Neuron (in vitro differentiated cells): ENCODE results near the gene LIX1L.

Experiments used
- H2AFZ ChIP-seq: one replicate; pipeline ENCODE4 v1.6.1; 2013; ENCODE audit warnings: low read depth, mild to moderate bottlenecking, inconsistent platforms, low read length, moderate library complexity
- H3K27me3 ChIP-seq: one replicate; pipeline ENCODE4 v1.6.1; 2013; ENCODE audit warnings: low read length; ENCODE audit not compliant: insufficient read depth
- H3K36me3 ChIP-seq: one replicate; pipeline ENCODE4 v1.6.1; 2013; ENCODE audit warnings: low read length; ENCODE audit not compliant: insufficient read depth
- H3K4me1 ChIP-seq: one replicate; pipeline ENCODE4 v1.6.1; 2013; ENCODE audit warnings: low read length; ENCODE audit not compliant: insufficient read depth
- H3K4me3 ChIP-seq: 2 replicates; pipeline ENCODE4 v1.5.1; 2013; ENCODE audit warnings: mild to moderate bottlenecking, low read length, moderate library complexity
- H3K9me3 ChIP-seq: one replicate; pipeline ENCODE4 v1.6.1; 2013; ENCODE audit warnings: low read length

LIX1L gene

DNA sequence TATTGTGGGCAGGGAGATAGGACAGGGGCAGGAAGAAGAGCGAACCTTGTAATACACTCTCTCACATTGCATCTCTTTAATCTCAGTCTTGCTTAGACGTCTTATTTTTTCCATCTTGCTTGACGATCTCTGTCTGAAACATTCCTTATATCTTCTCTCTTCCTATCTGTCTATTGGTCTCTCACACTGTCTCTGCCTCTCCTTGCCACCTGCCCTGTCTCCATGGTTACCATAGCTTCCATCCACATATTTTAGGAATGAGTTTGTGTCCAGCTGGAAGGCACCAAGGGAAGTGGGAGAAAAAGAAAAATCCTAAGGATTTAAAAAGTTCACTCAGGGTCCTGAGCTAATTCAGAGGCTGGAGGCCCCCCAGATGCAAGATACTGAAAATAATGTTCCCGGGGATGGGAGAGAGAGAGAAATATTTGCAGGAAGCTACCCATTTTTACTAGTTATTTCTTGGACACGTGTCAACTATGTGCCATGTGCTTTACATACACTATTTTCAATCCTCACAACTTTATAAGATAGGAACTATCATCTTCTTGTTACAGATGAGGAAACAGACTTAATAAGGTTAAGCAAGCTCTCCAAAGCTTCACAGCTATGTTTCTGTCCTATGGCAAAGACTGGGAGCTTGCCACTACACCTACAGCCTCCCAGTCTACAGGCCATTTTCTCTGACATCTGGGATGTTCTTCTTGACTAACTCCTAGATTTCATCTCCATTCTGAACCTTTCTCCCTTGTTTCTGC is 5.6 kb upstream of the LIX1L start:
- H3K4me1 ChIP-seq, result peaks cover 45% of the 10 kb centered on the region

DNA sequence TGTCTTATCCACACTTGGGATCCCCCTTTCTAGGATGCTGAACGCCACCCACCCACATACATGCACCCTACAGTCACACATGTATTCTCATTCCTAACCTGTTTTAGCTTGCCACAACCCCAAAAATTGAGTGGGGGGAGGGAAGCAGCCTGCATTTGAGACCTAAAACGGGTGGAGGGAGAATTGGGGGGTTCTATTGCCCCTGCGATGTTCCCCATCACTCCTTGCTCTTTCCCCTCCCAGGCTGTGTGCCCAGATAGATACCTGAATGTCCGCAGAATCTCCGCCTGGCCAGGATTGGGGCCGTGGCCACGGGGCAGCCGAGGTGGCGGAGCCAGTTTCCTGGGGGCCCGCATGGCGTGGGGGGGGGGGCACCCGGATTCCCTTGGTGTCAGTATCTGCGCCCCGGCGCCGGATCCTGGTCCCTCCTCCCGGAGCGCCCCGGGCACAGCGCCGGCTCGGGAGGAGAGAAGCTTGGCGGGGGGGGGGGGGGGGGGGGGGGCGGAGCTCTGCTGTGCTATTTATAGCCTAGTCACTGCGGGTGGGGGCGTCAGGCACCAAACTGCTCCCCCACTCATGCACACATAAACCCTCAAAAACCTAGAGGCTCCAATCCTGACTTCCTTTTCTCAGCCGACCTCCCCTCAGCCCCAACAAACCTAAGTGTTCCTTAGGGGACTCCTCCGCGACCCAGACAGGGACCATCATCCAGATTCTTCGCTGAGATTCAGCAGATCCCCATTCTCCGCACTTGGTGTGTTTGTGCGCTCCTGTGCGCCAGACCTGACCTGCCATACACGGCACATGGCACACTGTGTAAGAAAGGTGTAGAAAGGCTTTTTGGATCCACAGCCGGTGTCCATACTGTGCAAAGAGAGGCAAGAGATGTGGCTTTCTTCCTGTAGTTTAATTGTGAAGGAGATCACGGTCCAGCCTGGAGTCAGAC is 4.6 kb upstream of the LIX1L start:
- Histone ChIP-seq H3K9me3 (peaks cover 2% of the 10 kb centered on the region), H3K4me3 (peak overlapping the region; percentile 92), H2AFZ (no peak overlapping the region), H3K27me3 (no peaks in the 10 kb centered on the region), H3K4me1 (peaks cover 48% of the 10 kb centered on the region), H3K36me3 (no peaks in the 10 kb centered on the region)

More for the DNA sequence above, 5.6 kb upstream of the LIX1L start:
- Histone ChIP-seq H3K4me3 (peak overlapping the region; percentile 92), H3K27me3 (no peaks in the 10 kb centered on the region), H3K36me3 (no peaks in the 10 kb centered on the region), H2AFZ (peak overlapping the region; percentile 77), H3K9me3 (peaks cover 4% of the 10 kb centered on the region)

DNA sequence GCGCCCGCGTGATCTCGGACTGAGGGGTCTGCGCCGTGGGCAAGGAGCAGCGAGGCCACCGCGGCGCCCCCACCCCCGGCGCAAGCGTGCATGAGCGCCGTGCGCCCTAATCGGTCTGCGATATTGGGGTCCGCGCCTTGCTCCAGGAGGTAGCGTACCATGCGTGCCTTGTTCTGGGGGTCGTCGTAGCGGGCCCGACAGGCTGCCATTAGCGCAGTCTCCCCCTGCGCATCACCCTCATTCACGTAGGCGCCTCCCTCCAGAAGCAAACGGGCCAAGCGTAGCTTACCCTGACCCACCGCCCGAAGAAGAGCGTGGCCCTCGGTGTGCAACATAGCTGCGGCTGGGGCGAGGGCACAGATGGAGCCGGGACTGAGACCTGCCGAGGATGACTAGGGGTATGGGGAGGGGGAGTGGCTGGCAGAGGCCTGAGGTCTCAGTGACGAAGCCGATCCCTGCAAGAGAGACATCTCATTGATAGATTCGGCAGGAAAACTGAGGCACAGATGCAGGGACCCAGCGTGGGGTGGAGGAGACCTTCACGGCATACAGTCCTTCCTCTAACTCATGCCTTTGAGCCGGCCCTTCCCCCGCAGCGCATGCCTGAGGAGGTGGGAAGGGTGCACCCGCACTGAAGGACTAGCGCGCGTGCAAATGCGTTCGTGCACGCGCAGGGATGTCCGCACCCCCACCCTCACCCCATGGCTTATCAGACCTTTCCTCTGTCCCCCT is 3.8 kb upstream of the LIX1L start:
- no peaks in the 10 kb centered on the region for H3K36me3 ChIP-seq
- no peak overlapping the region for H2AFZ ChIP-seq
- peaks cover 54% of the 10 kb centered on the region for H3K4me1 ChIP-seq
- peak overlapping the region; percentile 57 for H3K4me3 ChIP-seq
- no peaks in the 10 kb centered on the region for H3K27me3 ChIP-seq
- H3K9me3 ChIP-seq, result no peaks in the 10 kb centered on the region

DNA sequence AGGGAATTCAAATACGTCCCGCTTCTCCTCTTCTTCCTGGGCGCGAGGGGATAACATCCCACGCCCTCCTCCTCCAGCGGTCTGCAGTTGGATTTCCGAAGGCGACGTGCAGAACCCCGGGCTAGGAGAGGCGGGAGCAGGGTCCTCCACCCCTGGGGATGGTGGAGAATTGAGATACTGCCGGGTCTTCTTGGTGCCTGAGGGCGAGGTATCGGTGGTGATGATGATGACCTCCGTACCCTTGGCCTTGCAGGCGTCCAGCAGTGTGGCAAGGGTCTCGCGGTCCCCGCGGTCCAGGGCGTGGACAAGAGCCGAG is 3.2 kb upstream of the LIX1L start:
- no peaks in the 10 kb centered on the region for H3K9me3 ChIP-seq
- no peaks in the 10 kb centered on the region for H3K27me3 ChIP-seq
- H3K36me3 ChIP-seq, result no peaks in the 10 kb centered on the region
- peak overlapping the region; percentile 30 for H2AFZ ChIP-seq
- H3K4me1 ChIP-seq, result peaks cover 59% of the 10 kb centered on the region
- H3K4me3 ChIP-seq, result peak overlapping the region; percentile 57

DNA sequence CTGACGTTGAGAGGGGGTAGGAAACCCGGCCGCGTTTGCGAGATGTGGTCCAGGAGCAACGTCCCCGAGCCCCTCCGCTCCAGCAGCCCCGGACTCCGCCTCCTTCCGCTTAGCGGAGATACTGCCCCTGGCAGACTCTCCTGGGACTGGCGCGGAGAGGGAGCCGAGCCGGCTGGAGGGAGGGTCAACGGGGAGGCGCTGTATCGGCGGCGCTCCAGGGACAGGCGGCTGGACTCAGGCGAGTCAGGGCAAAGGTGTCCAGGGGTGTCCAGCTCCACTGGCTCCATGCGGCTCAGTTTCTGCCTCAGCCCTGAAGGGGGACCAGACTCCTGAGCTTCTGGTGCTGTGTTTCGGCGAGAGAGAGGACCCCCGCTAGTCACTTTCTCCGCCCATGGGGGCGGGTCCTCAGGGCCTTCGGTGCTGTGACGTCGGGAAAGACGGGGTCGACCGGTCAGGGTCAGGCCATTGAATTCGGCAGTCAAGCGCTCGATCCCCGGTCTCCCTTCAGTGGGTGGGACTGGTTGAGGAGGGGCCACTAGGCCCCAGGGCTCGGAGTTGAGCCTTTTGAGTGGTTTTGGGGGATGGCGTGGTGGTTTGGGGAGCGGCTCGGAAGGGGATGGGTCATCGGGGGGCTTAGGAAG is 2.8 kb upstream of the LIX1L start:
- Histone ChIP-seq H3K9me3 (no peaks in the 10 kb centered on the region), H3K36me3 (no peaks in the 10 kb centered on the region), H3K4me3 (peak overlapping the region; percentile 57), H3K27me3 (no peaks in the 10 kb centered on the region), H3K4me1 (peaks cover 63% of the 10 kb centered on the region), H2AFZ (peak overlapping the region; percentile 30)

DNA sequence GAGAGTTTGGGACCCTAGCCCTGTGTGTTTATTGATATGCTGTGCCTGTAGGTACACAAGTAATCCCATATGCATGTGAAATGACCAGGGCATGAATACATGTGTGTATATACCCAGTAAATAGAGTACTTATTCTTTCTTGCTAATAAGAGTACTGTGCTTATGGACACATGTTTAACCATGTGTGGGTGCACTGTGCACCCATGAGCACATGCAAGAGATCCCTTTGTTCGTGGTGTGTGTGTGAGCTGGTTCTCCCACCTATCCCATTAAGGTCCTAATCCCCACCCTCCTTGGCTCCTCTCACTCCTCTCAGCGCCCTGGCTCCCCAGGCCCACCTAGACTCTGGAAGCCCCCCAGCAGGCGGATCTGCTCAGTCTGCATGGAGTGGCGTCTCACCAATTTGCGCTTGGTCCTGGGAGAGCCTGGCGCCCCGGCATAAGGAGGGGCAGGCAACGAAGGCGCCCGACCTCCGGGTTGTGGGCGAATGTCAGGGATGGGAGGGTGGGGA is 2.2 kb upstream of the LIX1L start:
- no peaks in the 10 kb centered on the region for H3K27me3 ChIP-seq

DNA sequence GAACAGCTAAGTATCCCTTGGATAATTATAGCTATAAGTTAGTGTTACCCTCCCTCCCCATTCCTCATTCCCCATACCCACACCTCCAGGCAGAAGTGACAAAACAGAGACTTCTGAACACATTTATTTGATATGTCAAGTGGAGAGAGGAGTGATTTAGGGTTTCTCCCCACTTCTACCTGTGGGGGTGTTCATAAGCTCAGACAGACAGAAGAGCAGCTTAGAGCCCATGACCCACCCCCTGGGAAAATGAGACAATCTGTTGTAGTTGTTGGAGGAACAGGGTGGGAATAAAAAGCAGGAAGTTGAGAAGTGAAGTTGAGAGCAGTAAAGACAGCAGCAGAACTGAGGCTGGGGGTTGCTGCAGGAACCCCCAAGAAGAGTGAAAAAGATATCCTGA is 1.5 kb upstream of the LIX1L start:
- Histone ChIP-seq H3K9me3 (no peaks in the 10 kb centered on the region), H2AFZ (no peak overlapping the region), H3K4me1 (peaks cover 73% of the 10 kb centered on the region), H3K27me3 (no peaks in the 10 kb centered on the region), H3K36me3 (no peaks in the 10 kb centered on the region), H3K4me3 (no peak overlapping the region)

More for the DNA sequence above, 2.2 kb upstream of the LIX1L start:
- no peaks in the 10 kb centered on the region for H3K36me3 ChIP-seq
- no peaks in the 10 kb centered on the region for H3K9me3 ChIP-seq
- no peak overlapping the region for H2AFZ ChIP-seq
- H3K4me3 ChIP-seq, result peak overlapping the region; percentile 57
- peaks cover 68% of the 10 kb centered on the region for H3K4me1 ChIP-seq

DNA sequence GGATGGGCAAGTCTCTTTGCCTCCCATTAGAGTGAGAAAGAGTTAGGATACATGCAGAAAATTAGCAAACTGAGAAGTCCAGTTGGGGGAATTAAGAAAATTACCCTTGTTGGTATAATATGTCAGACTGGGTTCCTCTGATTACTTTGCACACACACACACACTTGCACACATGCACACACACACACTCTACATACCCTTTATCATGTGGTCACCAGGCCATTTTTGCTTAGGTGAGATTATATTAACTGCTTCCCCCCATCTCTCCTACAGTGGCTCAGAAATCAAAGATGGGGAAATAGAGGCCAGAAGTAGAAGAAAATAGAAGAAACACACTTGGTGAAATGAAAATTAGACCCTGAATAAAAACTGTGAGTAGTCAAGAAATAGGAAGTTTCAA is 917 bp upstream of the LIX1L start:
- H3K4me1 ChIP-seq, result peaks cover 69% of the 10 kb centered on the region
- no peaks in the 10 kb centered on the region for H3K36me3 ChIP-seq
- no peaks in the 10 kb centered on the region for H3K9me3 ChIP-seq
- H3K27me3 ChIP-seq, result no peaks in the 10 kb centered on the region
- H2AFZ ChIP-seq, result no peak overlapping the region
- H3K4me3 ChIP-seq, result peak overlapping the region; percentile 70

DNA sequence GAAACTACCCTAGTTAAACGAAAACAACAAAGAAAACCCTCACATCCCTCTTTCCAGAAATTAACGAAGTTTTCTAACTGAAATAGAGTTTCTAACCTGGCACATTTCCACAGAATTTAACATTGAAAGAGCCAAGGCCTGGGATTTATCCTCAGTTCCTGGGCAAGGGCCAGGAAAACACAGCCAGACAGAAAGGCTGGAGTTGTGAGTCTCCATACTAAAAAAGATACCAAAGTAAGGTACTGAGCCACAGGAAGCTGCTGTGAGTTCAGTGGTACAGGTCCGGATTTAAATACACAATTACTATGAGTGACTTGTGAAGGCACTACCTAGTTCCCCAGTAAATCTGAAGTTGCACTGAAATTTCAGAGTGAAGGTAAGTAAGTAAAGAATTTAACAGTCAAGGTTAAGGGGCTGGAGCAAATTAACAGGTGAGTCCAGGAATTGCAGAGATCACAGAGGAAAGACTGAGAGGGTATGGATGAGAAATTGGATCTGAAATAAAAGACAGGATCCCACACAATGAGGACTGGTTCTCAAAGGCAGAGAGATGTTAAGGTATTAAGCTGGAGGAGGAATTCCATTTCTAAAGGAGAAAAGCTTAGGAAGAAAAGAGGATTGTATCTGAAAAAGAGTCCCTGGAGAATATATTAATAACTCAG is 905 bp downstream of the LIX1L start:
- H3K9me3 ChIP-seq, result no peaks in the 10 kb centered on the region
- H3K4me1 ChIP-seq, result peaks cover 59% of the 10 kb centered on the region
- no peak overlapping the region for H2AFZ ChIP-seq
- H3K27me3 ChIP-seq, result no peaks in the 10 kb centered on the region
- peak overlapping the region; percentile 70 for H3K4me3 ChIP-seq
- H3K36me3 ChIP-seq, result no peaks in the 10 kb centered on the region

DNA sequence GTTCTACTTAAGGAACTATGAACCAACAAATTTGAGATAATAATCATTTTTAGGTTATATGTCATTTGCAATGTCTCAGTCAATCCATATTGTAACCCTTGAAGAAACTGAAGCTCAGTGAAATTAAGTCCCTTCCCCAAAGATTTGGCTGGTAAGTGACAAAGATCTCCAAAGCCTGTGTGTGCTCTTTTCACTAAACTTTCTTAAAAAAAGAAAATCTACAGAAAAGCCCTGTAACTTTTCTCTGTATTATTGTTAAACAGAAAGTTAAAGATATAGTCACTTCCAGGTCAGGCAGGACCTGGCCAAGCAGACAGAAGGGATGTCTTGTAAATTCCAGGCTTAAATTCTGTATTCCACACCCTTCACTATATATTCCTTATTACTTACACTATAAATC is 1.5 kb downstream of the LIX1L start:
- Histone ChIP-seq H3K4me3 (peak overlapping the region; percentile 70), H3K27me3 (no peaks in the 10 kb centered on the region), H3K9me3 (no peaks in the 10 kb centered on the region), H3K36me3 (no peaks in the 10 kb centered on the region), H2AFZ (no peak overlapping the region), H3K4me1 (peaks cover 60% of the 10 kb centered on the region)

DNA sequence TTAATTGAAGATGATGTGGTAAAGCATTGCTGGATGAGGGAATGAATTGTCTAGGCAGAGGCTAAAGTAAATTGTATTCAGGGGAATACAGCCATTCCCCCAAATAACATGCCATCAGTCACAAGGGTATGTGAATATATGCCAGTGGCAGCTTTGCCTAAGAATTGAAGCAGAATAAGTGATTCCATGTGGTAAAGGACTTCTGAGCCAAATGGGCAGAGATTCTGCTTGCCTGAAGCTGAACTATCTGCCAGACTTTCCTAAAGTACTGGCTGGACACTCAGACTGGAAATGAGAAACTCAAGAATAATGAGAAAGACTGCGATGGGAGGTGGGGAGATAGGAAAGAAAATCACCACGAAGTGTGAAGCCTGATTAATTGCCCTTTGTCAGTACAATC is 2.4 kb downstream of the LIX1L start:
- Histone ChIP-seq H3K36me3 (no peaks in the 10 kb centered on the region), H2AFZ (no peak overlapping the region), H3K4me1 (peaks cover 63% of the 10 kb centered on the region), H3K9me3 (no peaks in the 10 kb centered on the region), H3K27me3 (no peaks in the 10 kb centered on the region), H3K4me3 (peak overlapping the region; percentile 70)

DNA sequence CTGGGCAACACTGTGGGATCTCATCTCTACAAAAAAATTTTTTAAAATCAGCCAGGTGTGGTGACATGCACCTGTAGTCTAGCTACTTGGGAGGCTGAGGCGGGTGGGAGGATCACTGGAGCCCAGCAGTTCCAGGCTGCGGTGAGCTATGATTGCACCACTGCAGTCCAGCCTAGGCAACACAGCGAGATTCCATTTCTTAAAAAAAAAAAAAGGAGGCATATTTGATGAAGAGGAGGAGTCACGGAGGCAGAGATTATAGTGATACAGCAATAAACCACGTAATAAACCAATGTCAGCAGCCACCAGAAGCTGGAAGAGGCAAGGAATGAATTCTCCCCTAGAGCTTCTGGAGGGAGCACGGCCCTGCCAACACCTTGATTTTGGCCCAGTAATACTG is 4.0 kb downstream of the LIX1L start:
- no peak overlapping the region for H3K4me3 ChIP-seq
- peaks cover 5% of the 10 kb centered on the region for H3K36me3 ChIP-seq
- H2AFZ ChIP-seq, result no peak overlapping the region
- H3K27me3 ChIP-seq, result no peaks in the 10 kb centered on the region
- no peaks in the 10 kb centered on the region for H3K9me3 ChIP-seq
- H3K4me1 ChIP-seq, result peaks cover 53% of the 10 kb centered on the region
